ENCODE data around the gene CRYAA.

DNA sequence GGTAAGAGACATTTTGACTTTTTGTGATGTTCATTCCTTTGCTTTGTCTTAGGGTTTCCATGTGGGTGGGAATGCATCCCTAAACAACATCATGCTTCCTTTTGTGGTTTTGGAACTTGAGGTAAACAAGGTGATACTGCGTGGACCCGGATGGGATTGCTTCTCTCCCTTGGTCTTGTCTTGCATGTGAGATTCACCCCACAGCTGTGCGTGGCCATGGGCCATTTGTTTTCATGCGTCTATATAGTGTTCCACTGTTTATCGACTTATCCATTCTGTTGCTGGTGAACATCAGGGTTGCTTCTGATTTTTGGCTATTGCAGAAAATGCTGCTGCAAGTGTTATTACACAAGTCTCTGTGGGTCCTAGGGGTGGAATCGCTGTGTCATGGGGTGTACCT lies 21.1 kb downstream of the CRYAA start:
- TF ChIP-seq, protein P1, sequence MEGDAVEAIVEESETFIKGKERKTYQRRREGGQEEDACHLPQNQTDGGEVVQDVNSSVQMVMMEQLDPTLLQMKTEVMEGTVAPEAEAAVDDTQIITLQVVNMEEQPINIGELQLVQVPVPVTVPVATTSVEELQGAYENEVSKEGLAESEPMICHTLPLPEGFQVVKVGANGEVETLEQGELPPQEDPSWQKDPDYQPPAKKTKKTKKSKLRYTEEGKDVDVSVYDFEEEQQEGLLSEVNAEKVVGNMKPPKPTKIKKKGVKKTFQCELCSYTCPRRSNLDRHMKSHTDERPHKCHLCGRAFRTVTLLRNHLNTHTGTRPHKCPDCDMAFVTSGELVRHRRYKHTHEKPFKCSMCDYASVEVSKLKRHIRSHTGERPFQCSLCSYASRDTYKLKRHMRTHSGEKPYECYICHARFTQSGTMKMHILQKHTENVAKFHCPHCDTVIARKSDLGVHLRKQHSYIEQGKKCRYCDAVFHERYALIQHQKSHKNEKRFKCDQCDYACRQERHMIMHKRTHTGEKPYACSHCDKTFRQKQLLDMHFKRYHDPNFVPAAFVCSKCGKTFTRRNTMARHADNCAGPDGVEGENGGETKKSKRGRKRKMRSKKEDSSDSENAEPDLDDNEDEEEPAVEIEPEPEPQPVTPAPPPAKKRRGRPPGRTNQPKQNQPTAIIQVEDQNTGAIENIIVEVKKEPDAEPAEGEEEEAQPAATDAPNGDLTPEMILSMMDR (conservative IDR thresholded peaks at IDR 0.05; ENCODE audit: low read length) = no peak
- TF ChIP-seq EZH2phosphoT487 (IDR thresholded peaks at IDR 0.05; ENCODE audit: borderline replicate concordance, low read depth, low read length) = no peak

Measured in OCI-LY7 (cell line).